H1 (cell line): ENCODE results near the gene GALNT5. TPM values are rescaled to one million over a fixed set of nuclear protein-coding genes. Genes with fewer than 3 reads are reported as not detected.

Experiments
- CTCF ChIA-PET: fragments of 300-600 bp; sonication (Branson Sonifier 250); formaldehyde crosslinking; loops from one replicate; lab custom pipeline; 2021; ENCODE audit not compliant: partially characterized antibody; lab: Charles Lee
- POLR2A ChIA-PET: fragments of 300-600 bp; sonication (Branson Sonifier 250); formaldehyde crosslinking; loops from one replicate; lab custom pipeline; 2021; ENCODE audit warnings: inconsistent platforms; ENCODE audit not compliant: partially characterized antibody; lab: Charles Lee
- DNase-seq, 2 experiments: peaks; one replicate each; pipeline versions ENCODE4 v3.0.0 to v3.0.0-alpha.2; 2010 to 2022; ENCODE audit warnings: low spot score in 2 of 2, low read depth in 1 of 2, mixed read lengths in 1 of 2
- FAIRE-seq: peaks from 2 replicates; lab custom pipeline; 2011; peaks lifted over from hg19 to GRCh38; lab: Jason Lieb, UNC
- H2AFZ ChIP-seq: 2 replicates; pipeline ENCODE4 v1.8.1; 2012; ENCODE audit warnings: low read length, inconsistent platforms
- H2AK5ac ChIP-seq: 2 replicates; pipeline ENCODE4 v1.6.1; 2013; ENCODE audit warnings: low read depth, low read length
- H2BK120ac ChIP-seq: replicated peaks from 2 replicates; pipeline ENCODE3; 2013; ENCODE audit warnings: low read depth, low read length, inconsistent platforms
- H2BK12ac ChIP-seq: 2 replicates; pipeline ENCODE4 v1.6.1; 2013; ENCODE audit warnings: low read depth, low read length
- H2BK15ac ChIP-seq: 2 replicates; pipeline ENCODE4 v1.6.1; 2013; ENCODE audit warnings: low read length
- H2BK20ac ChIP-seq: 2 replicates; pipeline ENCODE4 v1.6.1; 2013; ENCODE audit warnings: low read length
- H2BK5ac ChIP-seq: 2 replicates; pipeline ENCODE4 v1.6.1; 2013; ENCODE audit warnings: low read depth, low read length
- H3K14ac ChIP-seq: 2 replicates; pipeline ENCODE4 v1.6.1; 2013; ENCODE audit warnings: inconsistent platforms; ENCODE audit not compliant: insufficient read length
- H3K18ac ChIP-seq: 2 replicates; pipeline ENCODE4 v1.6.1; 2013; ENCODE audit warnings: low read length; ENCODE audit errors: extremely low read depth
- H3K23ac ChIP-seq: 2 replicates; pipeline ENCODE4 v1.6.1; 2013; ENCODE audit warnings: inconsistent platforms; ENCODE audit not compliant: insufficient read length
- H3K23me2 ChIP-seq: 2 replicates; pipeline ENCODE4 v1.6.1; 2013; ENCODE audit warnings: low read depth, low read length
- H3K27ac ChIP-seq: 2 replicates; pipeline ENCODE4 v1.6.1; 2011; ENCODE audit warnings: low read depth, low read length, inconsistent platforms
- H3K27me3 ChIP-seq, 4 experiments: replicated peaks in 1 of 4; 1 replicate in 1 of 4; 2 replicates in 3 of 4; pipeline versions ENCODE4 v1.6.1 to v1.8.1; 2011 to 2013; ENCODE audit warnings: low read length in 3 of 4, mild to moderate bottlenecking in 3 of 4, inconsistent platforms in 2 of 4, mixed read lengths in 2 of 4, moderate library complexity in 1 of 4; ENCODE audit not compliant: control insufficient read depth in 3 of 4, insufficient read depth in 3 of 4; ENCODE audit errors: extremely low read depth in 1 of 4
- H3K36me3 ChIP-seq, 4 experiments: 2 replicates each; pipeline versions ENCODE4 v1.6.1 to v1.8.1; 2011 to 2013; ENCODE audit warnings: mild to moderate bottlenecking in 4 of 4, low read length in 3 of 4, moderate library complexity in 2 of 4, control low read depth in 1 of 4, inconsistent platforms in 1 of 4; ENCODE audit not compliant: insufficient read depth in 4 of 4, control insufficient read depth in 2 of 4
- H3K4ac ChIP-seq: replicated peaks from 2 replicates; pipeline ENCODE3; 2013; ENCODE audit warnings: low read length, low read depth, mixed read lengths, inconsistent platforms; ENCODE audit not compliant: insufficient read length
- H3K4me1 ChIP-seq, 4 experiments: replicated peaks in 1 of 4; 1 replicate in 1 of 4; 2 replicates in 3 of 4; pipeline versions ENCODE4 v1.6.1 to v1.8.1; 2011 to 2013; ENCODE audit warnings: low read length in 3 of 4, inconsistent platforms in 2 of 4, mixed read lengths in 1 of 4; ENCODE audit not compliant: insufficient read depth in 4 of 4, control insufficient read depth in 3 of 4
- H3K4me2 ChIP-seq, 2 experiments: 2 replicates each; pipeline versions ENCODE4 v1.6.1 to v1.8.1; 2011 to 2013; ENCODE audit warnings: low read depth in 2 of 2, low read length in 2 of 2, control low read depth in 1 of 2, inconsistent platforms in 1 of 2, mild to moderate bottlenecking in 1 of 2; ENCODE audit not compliant: insufficient read depth in 1 of 2
- H3K4me3 ChIP-seq, 4 experiments: fragments of 200-600, 300-600 bp in 1 of 4; sonication (generic), shearing (Covaris generic), sonication (Bioruptor Twin) in 1 of 4; 2 replicates each; pipeline versions ENCODE4 v1.5.1 to v1.8.1; 2011 to 2016; ENCODE audit warnings: low read length in 4 of 4, low read depth in 3 of 4, control low read depth in 2 of 4, inconsistent platforms in 2 of 4, mild to moderate bottlenecking in 2 of 4, mixed read lengths in 1 of 4, moderate library complexity in 1 of 4; ENCODE audit not compliant: insufficient read depth in 2 of 4; ENCODE audit errors: extremely low read depth in 1 of 4
- H3K56ac ChIP-seq: replicated peaks from 2 replicates; pipeline ENCODE3; 2013; ENCODE audit warnings: low read depth, mild to moderate bottlenecking, mixed read lengths, low read length, inconsistent platforms; ENCODE audit not compliant: insufficient read length
- H3K79me1 ChIP-seq: 2 replicates; pipeline ENCODE4 v1.6.1; 2013; ENCODE audit warnings: low read depth, low read length, control low read depth
- H3K79me2 ChIP-seq, 2 experiments: 2 replicates each; pipeline versions ENCODE4 v1.6.1 to v1.8.1; 2012 to 2013; ENCODE audit warnings: low read length in 2 of 2, mild to moderate bottlenecking in 2 of 2, inconsistent platforms in 1 of 2; ENCODE audit not compliant: insufficient read depth in 2 of 2, control insufficient read depth in 1 of 2
- H3K9ac ChIP-seq, 4 experiments: replicated peaks in 1 of 4; 1 replicate in 1 of 4; 2 replicates in 3 of 4; pipeline versions ENCODE4 v1.6.1 to v1.8.1; 2011 to 2013; ENCODE audit warnings: low read depth in 3 of 4, low read length in 3 of 4, control low read depth in 2 of 4, mild to moderate bottlenecking in 2 of 4, moderate library complexity in 2 of 4, inconsistent platforms in 1 of 4; ENCODE audit errors: extremely low read depth in 1 of 4
- H3K9me3 ChIP-seq, 2 experiments: 2 replicates each; pipeline versions ENCODE4 v1.6.1 to v1.8.1; 2012 to 2013; ENCODE audit warnings: mild to moderate bottlenecking in 2 of 2, moderate library complexity in 2 of 2, control low read depth in 1 of 2, inconsistent platforms in 1 of 2, low read depth in 1 of 2, low read length in 1 of 2, mixed read lengths in 1 of 2; ENCODE audit not compliant: insufficient read depth in 2 of 2
- H4K20me1 ChIP-seq, 2 experiments: replicated peaks in 1 of 2; 2 replicates each; pipeline versions ENCODE3 to v1.8.1; 2011 to 2013; ENCODE audit warnings: inconsistent platforms in 2 of 2, low read length in 2 of 2, mild to moderate bottlenecking in 1 of 2; ENCODE audit not compliant: insufficient read depth in 2 of 2, control insufficient read depth in 1 of 2
- H4K5ac ChIP-seq: 2 replicates; pipeline ENCODE4 v1.6.1; 2013; ENCODE audit warnings: low read length, low read depth, mixed read lengths, inconsistent platforms; ENCODE audit not compliant: insufficient read length
- H4K8ac ChIP-seq: 2 replicates; pipeline ENCODE4 v1.8.0; 2013; ENCODE audit warnings: mild to moderate bottlenecking, moderate library complexity, low read length, inconsistent platforms; ENCODE audit not compliant: insufficient read depth; ENCODE audit errors: extremely low read depth
- H4K91ac ChIP-seq: replicated peaks from 2 replicates; pipeline ENCODE3; 2013; ENCODE audit warnings: low read length, mixed read lengths, inconsistent platforms; ENCODE audit not compliant: insufficient read length
- ATF3 ChIP-seq: IDR thresholded peaks from 2 replicates; pipeline ENCODE4 v1.6.1; 2011; ENCODE audit warnings: low read depth, mild to moderate bottlenecking, low read length; ENCODE audit not compliant: insufficient read depth
- BRCA1 ChIP-seq: IDR thresholded peaks from 2 replicates; pipeline ENCODE4 v1.6.1; 2012; ENCODE audit warnings: low read depth, low read length, improper control_type of control experiment
- CBX8 ChIP-seq: fragments of 300-800, 300-1000 bp; sonication (generic); IDR thresholded peaks from 2 replicates; pipeline ENCODE4 v1.7.1; 2016; ENCODE audit warnings: low read depth, low read length, borderline replicate concordance
- CHD2 ChIP-seq: IDR thresholded peaks from 2 replicates; pipeline ENCODE4 v1.6.1; 2012; ENCODE audit warnings: low read length, improper control_type of control experiment
- CTBP2 ChIP-seq: IDR thresholded peaks from 2 replicates; pipeline ENCODE4 v1.7.0; 2011; ENCODE audit warnings: borderline replicate concordance, mild to moderate bottlenecking, moderate library complexity, mixed read lengths, low read length; ENCODE audit not compliant: insufficient read depth, insufficient read length
- FOSL1 ChIP-seq: IDR thresholded peaks from 2 replicates; pipeline ENCODE4 v1.6.1; 2011; ENCODE audit warnings: mild to moderate bottlenecking, low read depth, low read length, moderate library complexity; ENCODE audit not compliant: insufficient read depth
- GABPA ChIP-seq: IDR thresholded peaks from 2 replicates; pipeline ENCODE4 v1.6.1; 2011; ENCODE audit warnings: mild to moderate bottlenecking, low read length, moderate library complexity, borderline replicate concordance; ENCODE audit not compliant: insufficient read depth
- POLR2AphosphoS5 ChIP-seq: IDR thresholded peaks from 2 replicates; pipeline ENCODE4 v1.6.1; 2011; ENCODE audit warnings: low read depth, low read length
- POU5F1 ChIP-seq: IDR thresholded peaks from 2 replicates; pipeline ENCODE4 v1.6.1; 2011; ENCODE audit warnings: low read depth, mild to moderate bottlenecking, low read length, moderate library complexity
- RXRA ChIP-seq: IDR thresholded peaks from 2 replicates; pipeline ENCODE4 v1.6.1; 2011; ENCODE audit warnings: low read depth, mild to moderate bottlenecking, low read length, moderate library complexity; ENCODE audit not compliant: insufficient read depth
- SP4 ChIP-seq: IDR thresholded peaks from 2 replicates; pipeline ENCODE4 v1.6.1; 2012; ENCODE audit warnings: low read length, inconsistent platforms
- SRF ChIP-seq: IDR thresholded peaks from 2 replicates; pipeline ENCODE4 v1.6.1; 2011; ENCODE audit warnings: mild to moderate bottlenecking, low read depth, low read length, moderate library complexity
- TAF1 ChIP-seq: IDR thresholded peaks from 2 replicates; pipeline ENCODE4 v1.6.1; 2011; ENCODE audit warnings: mild to moderate bottlenecking, low read depth, low read length
- WGBS, 2 experiments: shearing (Covaris generic) in 1 of 2; methylation state at CpG; one replicate each; pipeline versions ENCODE4 v1.1.6 to v1.1.7; 2013 to 2015; ENCODE audit warnings: low lambda C conversion rate in 2 of 2, mixed read lengths in 2 of 2, inconsistent platforms in 1 of 2, low coverage in 1 of 2, missing lambda C conversion rate in 1 of 2; ENCODE audit not compliant: insufficient replicate concordance in 2 of 2, insufficient coverage in 1 of 2, insufficient read length in 1 of 2; ENCODE audit errors: extremely low coverage in 1 of 2, missing lambda C conversion rate in 1 of 2; 5-methylcytosine and 5-hydroxymethylcytosine counted together
- polyA plus RNA-seq, 7 experiments: library from polyadenylated mRNA; depleted of rRNA in 3 of 7; stranded (reverse) in 5 of 7; unstranded in 2 of 7; fragments of >200 nt in 5 of 7; fragments of 200-250 nt in 2 of 7; gene quantifications; 1 replicate in 5 of 7; 2 replicates in 1 of 7; 4 replicates in 1 of 7; pipeline versions ENCODE4 v1.2.1 to v1.2.3, GENCODE V29; 2011 to 2013; ENCODE audit warnings: missing spikeins in 2 of 7, mixed read lengths in 2 of 7
- total RNA-seq: library from RNA; stranded (reverse); fragmentation: NEBNext Ultra II Directional; extraction: Animal tissue kit (Norgen Biotek cat#: 25700); gene quantifications from 2 replicates; pipeline ENCODE4 v1.2.1, GENCODE V29; 2021

Gene GALNT5
- total and polyA plus RNA-seq, 2 of the 8 experiments (the other 6 are each of a cell fraction or from before 2014, with no cell fraction given), result 0.02 to 0.06 TPM

GRCh38 chr2:157290525-157290924, 33.0 kb downstream of the GALNT5 start:
- H4K91ac ChIP-seq, result no peak overlapping the region
- H3K56ac ChIP-seq, result no peak overlapping the region
- no peak overlapping the region for H4K5ac ChIP-seq
- H3K79me1 ChIP-seq, result no peaks in the 10 kb centered on the region
- no peaks in the 10 kb centered on the region for H3K23me2 ChIP-seq
- TF ChIP-seq POLR2AphosphoS5 (no peak), TAF1 (no peak), RXRA (no peak), POU5F1 (no peak), SRF (no peak), CBX8 (no peak), ATF3 (no peak), FOSL1 (no peak), CTBP2 (no peak), CHD2 (no peak), GABPA (no peak), SP4 (no peak), BRCA1 (no peak)
- FAIRE-seq (no peak), DNase-seq (no peak)
- no peak overlapping the region for H2BK5ac ChIP-seq
- no peak overlapping the region for H3K18ac ChIP-seq
- no peaks in the 10 kb centered on the region for H4K20me1 ChIP-seq
- H3K27ac ChIP-seq, result no peak overlapping the region
- ChIA-PET CTCF (interaction anchor here (1.7 kb wide), 1 partner anchor 9 kb away, joined by 4 read pairs; no protein-coding TSS in a partner anchor), POLR2A (no interaction called here)
- 97% methylated on average over 2 of the region's 2 CpGs; no CpG with 5 or more reads in 1 of the 2 experiments for WGBS, 2 experiments
- H3K14ac ChIP-seq, result no peak overlapping the region
- H3K79me2 ChIP-seq, result no peaks in the 10 kb centered on the region
- H4K8ac ChIP-seq, result no peak overlapping the region
- H3K9ac ChIP-seq, result no peak overlapping the region
- H3K4ac ChIP-seq, result no peak overlapping the region
- H3K4me2 ChIP-seq, result no peak overlapping the region
- H2BK15ac ChIP-seq, result no peak overlapping the region
- no peak overlapping the region for H2BK12ac ChIP-seq
- no peak overlapping the region for H3K4me3 ChIP-seq
- H3K9me3 ChIP-seq, result no peaks in the 10 kb centered on the region
- H2AK5ac ChIP-seq, result no peak overlapping the region
- H3K4me1 ChIP-seq, result no peaks in the 10 kb centered on the region
- H2BK120ac ChIP-seq, result no peak overlapping the region
- H3K27me3 ChIP-seq, result no peaks in the 10 kb centered on the region
- H3K23ac ChIP-seq, result no peak overlapping the region
- no peaks in the 10 kb centered on the region for H3K36me3 ChIP-seq
- H2AFZ ChIP-seq, result peak overlapping the region; percentile 60; the same call in 1 of the 2 replicates
- no peak overlapping the region for H2BK20ac ChIP-seq
